GM19395 (cell line): ENCODE results near the gene MAL.
"Not testable (repeated sequence)": the region's sequence is repeated elsewhere in the genome, so short reads cannot be mapped to it uniquely, and the experiment has no call there.

Source experiments
- ATAC-seq: cut with Tn5 transposase; IDR thresholded peaks from one replicate; pipeline ENCODE4 v1.9.1; 2021; ENCODE audit warnings: mild to moderate bottlenecking, moderate library complexity; ENCODE audit not compliant: unreplicated experiment

Gene MAL

DNA sequence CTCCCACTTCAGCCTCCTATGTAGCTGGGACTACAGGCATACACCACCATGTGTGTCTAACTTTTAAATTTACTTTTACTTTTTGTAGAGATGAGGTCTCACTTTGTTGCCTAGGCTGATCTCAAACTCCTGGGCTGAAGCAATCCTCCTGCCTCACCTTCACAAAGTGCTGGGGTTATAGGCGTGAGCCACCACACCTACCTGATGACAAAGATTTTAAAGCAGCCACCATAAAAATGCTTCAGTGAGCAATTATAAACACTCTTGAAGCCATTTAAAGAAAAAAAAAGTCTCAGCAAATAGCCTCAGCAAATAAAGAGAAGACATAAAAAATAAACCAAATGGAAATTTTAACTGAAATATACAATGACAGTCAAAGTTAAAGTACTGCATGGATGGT, 60.5 kb downstream of the MAL start:
- ATAC-seq = no peak

DNA sequence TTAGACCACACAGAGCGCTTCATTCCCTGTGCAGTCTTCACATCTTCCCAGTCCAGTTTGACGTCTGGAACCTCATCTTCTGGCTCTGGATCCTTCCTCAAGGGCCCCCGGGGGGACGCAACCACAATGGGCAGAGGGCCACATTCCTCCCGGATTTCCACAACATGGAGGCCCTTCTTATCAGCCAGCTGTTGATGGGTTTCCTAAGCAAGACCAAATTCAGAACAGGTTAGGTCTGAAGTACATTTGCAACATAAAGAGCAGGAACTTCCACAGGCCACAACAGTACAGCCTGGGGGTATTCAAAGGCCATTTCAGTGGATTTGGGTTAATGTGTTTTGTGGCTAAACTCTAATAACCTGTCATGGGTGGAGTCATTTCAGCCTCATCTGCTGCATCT, 61.9 kb downstream of the MAL start:
- no peak for ATAC-seq

DNA sequence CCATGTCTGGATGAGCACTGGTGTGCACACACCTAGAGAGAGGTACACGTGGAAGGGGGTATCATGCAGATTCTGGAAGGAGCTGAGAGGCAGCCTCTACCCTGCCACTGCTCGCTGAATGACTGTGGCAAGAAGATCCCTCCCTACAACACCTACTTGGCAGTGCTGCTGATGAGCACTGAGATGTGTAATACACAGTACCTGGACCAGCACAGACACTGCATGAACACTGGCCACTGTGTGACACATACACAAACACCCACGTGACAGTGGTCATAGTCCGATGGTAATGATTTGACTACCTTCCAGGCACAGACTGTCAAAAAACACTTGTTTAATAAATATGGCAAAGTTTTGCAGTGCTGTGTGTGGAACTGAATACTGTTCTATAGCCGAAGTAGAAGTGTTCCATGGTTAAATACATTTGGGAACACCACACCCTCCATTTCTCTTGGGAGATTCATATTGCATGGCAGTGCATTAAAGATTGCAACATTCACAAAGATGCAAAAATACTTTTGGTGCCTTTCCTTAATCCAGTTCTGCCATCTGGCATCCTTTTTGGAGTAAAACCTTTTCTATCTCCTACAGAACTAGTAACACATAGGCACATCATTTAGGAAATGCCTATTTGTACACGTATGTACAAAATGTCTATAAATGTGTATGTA, 66.5 kb downstream of the MAL start:
- no peak for ATAC-seq

DNA sequence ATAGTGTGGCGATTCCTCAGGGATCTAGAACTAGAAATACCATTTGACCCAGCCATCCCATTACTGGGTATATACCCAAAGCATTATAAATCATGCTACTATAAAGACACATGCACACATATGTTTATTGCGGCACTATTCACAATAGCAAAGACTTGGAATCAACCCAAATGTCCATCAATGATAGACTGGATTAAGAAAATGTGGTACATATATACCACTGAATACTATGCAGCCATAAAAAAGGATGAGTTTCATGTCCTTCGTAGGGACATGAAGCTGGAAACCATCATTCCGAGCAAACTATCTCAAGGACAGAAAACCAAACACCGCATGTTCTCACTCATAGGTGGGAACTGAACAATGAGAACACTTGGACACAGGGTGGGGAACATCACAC, 72.8 kb downstream of the MAL start:
- ATAC-seq = not testable (repeated sequence)

DNA sequence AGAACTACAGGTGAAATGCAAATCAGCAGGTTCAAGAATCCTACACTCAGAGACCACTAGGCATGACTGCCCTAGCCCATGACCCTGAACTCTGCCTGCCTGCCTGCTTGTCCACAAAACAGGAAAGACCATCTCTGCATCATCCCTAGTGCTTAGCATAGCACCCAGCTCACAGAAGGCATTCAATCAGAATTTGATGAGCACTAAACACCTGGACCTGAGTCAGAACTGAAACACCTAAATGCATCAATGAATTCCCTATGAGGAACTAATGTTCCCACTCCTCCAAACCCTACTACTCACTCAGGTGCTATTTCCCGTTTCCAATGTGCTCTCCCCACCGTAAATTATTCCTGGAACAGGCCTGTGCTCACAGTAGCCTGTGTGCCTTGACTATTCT, 74.4 kb downstream of the MAL start:
- no peak for ATAC-seq
